HG02642 (cell line): ENCODE data around the gene CCDC15.

Experiments
- ATAC-seq: cut with Tn5 transposase; IDR thresholded peaks from one replicate; pipeline ENCODE4 v1.9.1; 2021; ENCODE audit warnings: mild to moderate bottlenecking; ENCODE audit not compliant: unreplicated experiment, poor library complexity

The CCDC15 gene

GRCh38 chr11:124953753-124954589 is at the start of gene CCDC15:
Gene CCDC15 (plus strand): TSS chr11:124954202. CDS start chr11:124954733, 531 bp downstream.
- peak; percentile 100 for ATAC-seq

- ATAC-seq: no peak
Measured at GRCh38 chr11:124915541-124916369, 38.2 kb upstream of the CCDC15 start.

GRCh38 chr11:124916370-124916710 is 37.7 kb upstream of the CCDC15 start:
- ATAC-seq: no peak

GRCh38 chr11:124917115-124917637 is 36.8 kb upstream of the CCDC15 start:
- no peak for ATAC-seq

- no peak for ATAC-seq
Measured at GRCh38 chr11:124918950-124919349, 35.1 kb upstream of the CCDC15 start, which contains the start of gene HEPN1. Gene HEPN1 (plus strand): TSS chr11:124919250.

GRCh38 chr11:124919898-124920297 is 34.1 kb upstream of the CCDC15 start:
- ATAC-seq: no peak

GRCh38 chr11:124920356-124920755 is 33.6 kb upstream of the CCDC15 start:
- no peak for ATAC-seq

GRCh38 chr11:124920870-124921609 is 33.0 kb upstream of the CCDC15 start:
- no peak for ATAC-seq

GRCh38 chr11:124922831-124923230 is 31.2 kb upstream of the CCDC15 start:
- no peak for ATAC-seq

GRCh38 chr11:124923296-124923695 is 30.7 kb upstream of the CCDC15 start:
- no peak for ATAC-seq

- ATAC-seq: no peak
Measured at GRCh38 chr11:124928942-124929665, 24.9 kb upstream of the CCDC15 start.

GRCh38 chr11:124930799-124931198 is 23.2 kb upstream of the CCDC15 start:
- ATAC-seq: peak; percentile 48

GRCh38 chr11:124934862-124935547 is 19.0 kb upstream of the CCDC15 start:
- no peak for ATAC-seq

GRCh38 chr11:124935548-124936514 is 18.2 kb upstream of the CCDC15 start, which contains the start of gene HEPACAM:
Gene HEPACAM (minus strand): TSS chr11:124936047. CDS start chr11:124936006, 41 bp downstream.
- no peak for ATAC-seq

- no peak for ATAC-seq
Measured at GRCh38 chr11:124937336-124937935, 16.6 kb upstream of the CCDC15 start.

- ATAC-seq: no peak
Measured at GRCh38 chr11:124938206-124938765, 15.7 kb upstream of the CCDC15 start.

- no peak for ATAC-seq
Measured at GRCh38 chr11:124938970-124939369, 15.0 kb upstream of the CCDC15 start.
